Measurements from ENCODE around the gene PURA.

GRCh38 chr5:140104100-140104499 is 9.8 kb upstream of the PURA start:
- TF ChIP-seq CTCF (IDR thresholded peaks at IDR 0.05) (no peak), POLR2A (IDR thresholded peaks at IDR 0.05) (no peak)
